Mammary epithelial cell (primary cell): Measurements from ENCODE around the gene KRTDAP.

ENCODE experiments used
- EZH2 ChIP-seq: IDR thresholded peaks from 2 replicates; pipeline ENCODE4 v1.6.1; 2012; ENCODE audit warnings: low read length, inconsistent platforms, borderline replicate concordance
- TF ChIP-seq, protein P1 (sequence below), 2 donors: IDR thresholded peaks in 1 of 2; conservative IDR thresholded peaks in 1 of 2; 2 replicates each; pipeline ENCODE4 v1.5.1; 2011 to 2012; ENCODE audit warnings: inconsistent platforms in 2 of 2, low read length in 2 of 2, mild to moderate bottlenecking in 2 of 2, control low read depth in 1 of 2, low read depth in 1 of 2; ENCODE audit not compliant: insufficient read depth in 1 of 2; ENCODE audit errors: extremely low read depth in 1 of 2

DNA sequence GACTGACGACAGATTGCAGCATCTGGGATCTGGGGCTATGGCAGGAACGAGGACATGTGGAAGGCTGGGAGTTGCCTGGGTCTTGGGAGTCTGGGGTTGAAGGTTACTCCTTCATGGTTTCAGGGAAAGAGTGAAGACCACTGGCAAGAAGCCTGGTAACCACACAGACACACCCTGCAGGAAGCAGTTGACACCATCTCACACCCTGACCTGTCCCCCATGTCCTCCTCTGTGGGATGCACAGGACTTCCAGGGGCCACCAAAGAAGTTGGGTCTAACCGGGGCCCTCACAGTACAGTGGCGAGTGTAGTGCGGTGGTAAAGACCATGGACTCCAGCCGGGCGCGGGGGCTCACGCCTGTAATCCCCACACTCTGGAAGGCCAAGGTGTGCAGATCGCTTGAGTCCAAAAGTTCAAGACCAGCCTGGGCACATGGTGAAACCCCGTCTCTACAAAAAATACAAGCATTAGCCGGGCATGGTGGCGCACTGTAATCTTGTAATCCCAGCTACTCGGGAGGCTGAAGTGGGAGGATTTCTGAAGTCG lies 52.8 kb downstream of the KRTDAP start:
- TF ChIP-seq, protein P1, sequence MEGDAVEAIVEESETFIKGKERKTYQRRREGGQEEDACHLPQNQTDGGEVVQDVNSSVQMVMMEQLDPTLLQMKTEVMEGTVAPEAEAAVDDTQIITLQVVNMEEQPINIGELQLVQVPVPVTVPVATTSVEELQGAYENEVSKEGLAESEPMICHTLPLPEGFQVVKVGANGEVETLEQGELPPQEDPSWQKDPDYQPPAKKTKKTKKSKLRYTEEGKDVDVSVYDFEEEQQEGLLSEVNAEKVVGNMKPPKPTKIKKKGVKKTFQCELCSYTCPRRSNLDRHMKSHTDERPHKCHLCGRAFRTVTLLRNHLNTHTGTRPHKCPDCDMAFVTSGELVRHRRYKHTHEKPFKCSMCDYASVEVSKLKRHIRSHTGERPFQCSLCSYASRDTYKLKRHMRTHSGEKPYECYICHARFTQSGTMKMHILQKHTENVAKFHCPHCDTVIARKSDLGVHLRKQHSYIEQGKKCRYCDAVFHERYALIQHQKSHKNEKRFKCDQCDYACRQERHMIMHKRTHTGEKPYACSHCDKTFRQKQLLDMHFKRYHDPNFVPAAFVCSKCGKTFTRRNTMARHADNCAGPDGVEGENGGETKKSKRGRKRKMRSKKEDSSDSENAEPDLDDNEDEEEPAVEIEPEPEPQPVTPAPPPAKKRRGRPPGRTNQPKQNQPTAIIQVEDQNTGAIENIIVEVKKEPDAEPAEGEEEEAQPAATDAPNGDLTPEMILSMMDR (conservative IDR thresholded peaks at IDR 0.05 in 1 of 2, IDR thresholded peaks at IDR 0.05 in 1 of 2; ENCODE audit: extremely low read depth in 1 of 2, insufficient read depth in 1 of 2, low read depth in 1 of 2, low read length in 2 of 2), result no peak
- TF ChIP-seq EZH2, result no peak
